Prostate gland (tissue), 2 donors: ENCODE results near the gene UBXN4. TPM values are rescaled to one million over a fixed set of nuclear protein-coding genes. Genes with fewer than 3 reads are reported as not detected.

Experiments
- DNase-seq: peaks from one replicate; pipeline ENCODE4 v3.0.0-alpha.2; 2019; ENCODE audit warnings: low spot score
- H3K27ac ChIP-seq, 2 donors: fragments of 200-600 bp; sonication (generic); 2 replicates each; pipeline ENCODE4 v1.5.1; 2017 to 2019
- H3K27me3 ChIP-seq: fragments of 200-600 bp; sonication (generic); replicated peaks from 2 replicates; pipeline ENCODE4 v1.5.1; 2019; ENCODE audit not compliant: insufficient read depth
- H3K36me3 ChIP-seq, 2 donors: fragments of 200-600 bp; sonication (generic); 1 replicate in 1 of 2; 2 replicates in 1 of 2; pipeline versions ENCODE4 v1.5.1 to v1.8.1; 2017 to 2019
- H3K4me1 ChIP-seq: fragments of 200-600 bp; sonication (generic); replicated peaks from 2 replicates; pipeline ENCODE4 v1.5.1; 2019
- H3K4me3 ChIP-seq, 2 donors: fragments of 200-600 bp; sonication (generic); 2 replicates each; pipeline ENCODE4 v1.5.1; 2017 to 2019
- H3K9me3 ChIP-seq: fragments of 200-600 bp; sonication (generic); 2 replicates; pipeline ENCODE4 v1.5.1; 2017
- POLR2A ChIP-seq: fragments of 450-650 bp; IDR thresholded peaks from one replicate; pipeline ENCODE4 v1.6.1; 2016; ENCODE audit warnings: antibody characterized with exemption, mild to moderate bottlenecking
- POLR2AphosphoS5 ChIP-seq: sonication (generic); formaldehyde crosslinking; IDR thresholded peaks from one replicate; pipeline ENCODE4 v1.6.1; 2017; ENCODE audit warnings: antibody characterized with exemption
- WGBS: methylation state at CpG from one replicate; pipeline ENCODE4 v1.1.5; 2018; 5-methylcytosine and 5-hydroxymethylcytosine counted together
- intact Hi-C: fragments of 100-400 bp; cut with DNase I; formaldehyde crosslinking; loops from one replicate; pipeline ENCODE4 v1.14.2; 2022
- total RNA-seq, 2 donors: library from RNA; depleted of rRNA; stranded (reverse); fragments of >200 nt; gene quantifications; one replicate each; pipeline ENCODE4 v1.1.0, GENCODE V29; 2016
- TF ChIP-seq, protein P1 (sequence below), 4 experiments: fragments of 200-600 bp in 2 of 4; fragments of 450-650 bp in 2 of 4; sonication (generic) in 2 of 4; IDR thresholded peaks; 1 replicate in 3 of 4; 2 replicates in 1 of 4; pipeline ENCODE4 v1.5.1; 2016 to 2019; ENCODE audit warnings: antibody characterized with exemption in 4 of 4, mild to moderate bottlenecking in 2 of 4, moderate library complexity in 2 of 4

UBXN4 gene
- total RNA-seq, 2 donors from 2014 or later: 67.8 to 74.3 TPM

- no peak for DNase-seq
- H3K27me3 ChIP-seq: no peaks in the 10 kb centered on the region
- no peaks in the 10 kb centered on the region for H3K36me3 ChIP-seq
- no peaks in the 10 kb centered on the region for H3K9me3 ChIP-seq
- intact Hi-C loops: no loop called here
- TF ChIP-seq, protein P1, sequence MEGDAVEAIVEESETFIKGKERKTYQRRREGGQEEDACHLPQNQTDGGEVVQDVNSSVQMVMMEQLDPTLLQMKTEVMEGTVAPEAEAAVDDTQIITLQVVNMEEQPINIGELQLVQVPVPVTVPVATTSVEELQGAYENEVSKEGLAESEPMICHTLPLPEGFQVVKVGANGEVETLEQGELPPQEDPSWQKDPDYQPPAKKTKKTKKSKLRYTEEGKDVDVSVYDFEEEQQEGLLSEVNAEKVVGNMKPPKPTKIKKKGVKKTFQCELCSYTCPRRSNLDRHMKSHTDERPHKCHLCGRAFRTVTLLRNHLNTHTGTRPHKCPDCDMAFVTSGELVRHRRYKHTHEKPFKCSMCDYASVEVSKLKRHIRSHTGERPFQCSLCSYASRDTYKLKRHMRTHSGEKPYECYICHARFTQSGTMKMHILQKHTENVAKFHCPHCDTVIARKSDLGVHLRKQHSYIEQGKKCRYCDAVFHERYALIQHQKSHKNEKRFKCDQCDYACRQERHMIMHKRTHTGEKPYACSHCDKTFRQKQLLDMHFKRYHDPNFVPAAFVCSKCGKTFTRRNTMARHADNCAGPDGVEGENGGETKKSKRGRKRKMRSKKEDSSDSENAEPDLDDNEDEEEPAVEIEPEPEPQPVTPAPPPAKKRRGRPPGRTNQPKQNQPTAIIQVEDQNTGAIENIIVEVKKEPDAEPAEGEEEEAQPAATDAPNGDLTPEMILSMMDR (IDR thresholded peaks at IDR 0.05): no peak
- TF ChIP-seq POLR2AphosphoS5 (no peak), POLR2A (no peak)
- 100% methylated on average over 1 of the region's 1 CpG for WGBS
- no peaks in the 10 kb centered on the region for H3K4me1 ChIP-seq
- H3K4me3 ChIP-seq: no peak overlapping the region
- H3K27ac ChIP-seq: no peak overlapping the region
Measured at GRCh38 chr2:135756692-135757091, 15.0 kb downstream of the UBXN4 start.

- Histone ChIP-seq H3K4me1 (no peaks in the 10 kb centered on the region), H3K36me3 (no peaks in the 10 kb centered on the region), H3K27me3 (no peaks in the 10 kb centered on the region), H3K9me3 (no peaks in the 10 kb centered on the region), H3K4me3 (no peak overlapping the region), H3K27ac (no peak overlapping the region)
- intact Hi-C loops: no loop called here
- TF ChIP-seq POLR2A (no peak), POLR2AphosphoS5 (no peak)
- TF ChIP-seq, protein P1 (IDR thresholded peaks at IDR 0.05): no peak
- DNase-seq: no peak
Measured at GRCh38 chr2:135762022-135762421, 20.4 kb downstream of the UBXN4 start.

GRCh38 chr2:135762530-135762929 is 20.9 kb downstream of the UBXN4 start:
- Histone ChIP-seq H3K4me3 (no peak overlapping the region), H3K36me3 (no peaks in the 10 kb centered on the region), H3K27ac (no peak overlapping the region), H3K27me3 (no peaks in the 10 kb centered on the region), H3K9me3 (no peaks in the 10 kb centered on the region), H3K4me1 (no peaks in the 10 kb centered on the region)
- intact Hi-C loops: no loop called here
- 90% methylated on average over 1 of the region's 1 CpG for WGBS
- no peak for DNase-seq
- TF ChIP-seq POLR2AphosphoS5 (no peak), POLR2A (no peak)
- TF ChIP-seq, protein P1 (IDR thresholded peaks at IDR 0.05): no peak

DNA sequence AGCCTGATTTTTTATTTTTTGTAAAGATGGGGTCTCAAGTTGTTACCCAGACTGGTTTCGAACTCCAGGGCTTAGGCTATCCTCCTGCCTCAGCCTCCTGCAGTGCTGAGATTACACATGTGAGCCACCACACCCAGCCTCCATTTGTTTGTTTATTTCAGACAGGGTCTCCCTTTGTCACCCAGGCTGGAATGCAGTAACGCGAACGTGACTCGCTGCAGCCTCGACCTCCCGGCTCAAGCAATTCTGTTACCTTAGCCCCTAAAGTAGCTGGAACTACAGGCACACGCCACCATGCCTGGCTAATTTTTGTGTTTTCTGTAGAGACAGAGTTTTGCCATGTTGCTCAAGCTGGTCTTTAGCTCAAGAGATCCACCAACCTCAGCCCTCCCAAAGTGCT is 27.2 kb downstream of the UBXN4 start:
- no peak overlapping the region for H3K27ac ChIP-seq
- no peaks in the 10 kb centered on the region for H3K9me3 ChIP-seq
- no peak overlapping the region for H3K4me3 ChIP-seq
- no peaks in the 10 kb centered on the region for H3K4me1 ChIP-seq
- DNase-seq: no peak
- H3K36me3 ChIP-seq: peaks cover 5 to 18% of the 10 kb centered on the region in 2 donors
- H3K27me3 ChIP-seq: no peaks in the 10 kb centered on the region
- intact Hi-C loops: no loop called here
- 90% methylated on average over 8 of the region's 8 CpGs for whole genome bisulfite sequencing
- no peak for TF ChIP-seq POLR2AphosphoS5
- TF ChIP-seq POLR2A: no peak
- TF ChIP-seq, protein P1 (IDR thresholded peaks at IDR 0.05): no peak

DNA sequence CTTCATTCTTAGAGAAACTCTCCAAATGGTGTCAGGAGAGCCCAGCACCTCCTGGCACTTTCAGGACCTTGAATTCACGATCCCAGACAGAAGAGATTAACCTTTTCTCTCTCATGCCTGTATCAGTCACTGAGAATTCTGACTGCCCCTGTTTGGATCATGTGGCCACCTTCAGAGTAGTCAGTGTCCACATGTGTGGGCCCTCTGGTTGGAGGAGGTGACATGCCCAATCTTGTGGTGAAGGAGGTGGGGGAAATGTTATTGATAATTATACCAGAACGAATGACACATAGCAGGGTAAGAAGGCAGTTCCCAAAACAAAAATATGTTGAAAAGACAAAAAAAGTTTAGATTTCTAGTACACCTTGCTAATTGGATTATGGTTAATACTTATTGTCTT is 31.7 kb downstream of the UBXN4 start:
- intact Hi-C loops: no loop called here
- Histone ChIP-seq H3K27me3 (no peaks in the 10 kb centered on the region), H3K9me3 (no peaks in the 10 kb centered on the region), H3K4me1 (no peaks in the 10 kb centered on the region), H3K4me3 (no peak overlapping the region), H3K36me3 (peaks cover 5 to 18% of the 10 kb centered on the region in 2 donors), H3K27ac (no peak overlapping the region)
- TF ChIP-seq POLR2AphosphoS5 (no peak), POLR2A (no peak)
- TF ChIP-seq, protein P1 (IDR thresholded peaks at IDR 0.05): no peak
- WGBS: 96% methylated on average over 2 of the region's 2 CpGs
- DNase-seq: no peak
